Measurements from ENCODE around the gene NLRC3.
"Not testable (repeated sequence)": the region's sequence is repeated elsewhere in the genome, so short reads cannot be mapped to it uniquely, and the experiment has no call there.

NLRC3 gene

DNA sequence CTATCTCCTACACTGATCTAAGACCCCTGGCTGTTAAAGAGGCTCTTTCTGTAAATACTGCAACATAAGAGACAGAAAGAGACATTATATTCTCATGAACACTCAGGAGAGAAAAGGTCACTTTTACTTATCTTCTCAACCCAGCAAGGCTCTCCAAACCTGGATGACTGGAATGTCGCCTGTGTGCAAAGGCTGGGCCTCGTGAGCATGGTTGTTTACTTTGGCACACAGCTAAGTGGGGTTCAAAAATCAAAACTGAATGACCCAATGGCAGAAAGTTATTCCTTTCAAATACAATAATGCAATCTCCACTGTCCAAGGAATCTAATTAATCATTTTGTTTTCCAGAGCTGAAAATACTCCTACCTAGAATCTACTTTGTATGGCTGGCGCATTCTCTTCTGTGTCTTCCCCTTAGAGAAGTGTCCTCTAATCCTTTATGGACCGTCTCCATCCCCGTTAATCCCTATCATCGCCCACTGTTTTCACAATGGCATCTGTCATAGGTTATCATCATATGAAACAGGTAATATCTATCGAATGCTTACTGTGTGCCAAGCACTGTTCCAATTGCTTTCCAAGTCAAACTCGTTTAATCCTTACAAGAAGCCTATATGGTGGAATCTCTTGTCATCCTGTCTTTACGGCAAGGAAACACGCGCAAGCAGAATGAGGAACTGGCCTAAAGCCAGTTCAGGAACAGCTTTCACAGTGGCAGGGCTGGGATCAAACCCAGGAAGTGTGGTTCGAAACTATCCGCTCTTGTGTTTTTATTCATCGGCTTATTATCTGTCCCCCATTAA, 32.9 kb upstream of the NLRC3 start:
- no peak overlapping the region for H3K4me3 ChIP-seq (ENCODE audit: low read depth, low read length)
- H3K36me3 ChIP-seq (ENCODE audit: control insufficient read depth, insufficient read depth, low read length), result no peaks in the 10 kb centered on the region
- TF ChIP-seq, protein P1, sequence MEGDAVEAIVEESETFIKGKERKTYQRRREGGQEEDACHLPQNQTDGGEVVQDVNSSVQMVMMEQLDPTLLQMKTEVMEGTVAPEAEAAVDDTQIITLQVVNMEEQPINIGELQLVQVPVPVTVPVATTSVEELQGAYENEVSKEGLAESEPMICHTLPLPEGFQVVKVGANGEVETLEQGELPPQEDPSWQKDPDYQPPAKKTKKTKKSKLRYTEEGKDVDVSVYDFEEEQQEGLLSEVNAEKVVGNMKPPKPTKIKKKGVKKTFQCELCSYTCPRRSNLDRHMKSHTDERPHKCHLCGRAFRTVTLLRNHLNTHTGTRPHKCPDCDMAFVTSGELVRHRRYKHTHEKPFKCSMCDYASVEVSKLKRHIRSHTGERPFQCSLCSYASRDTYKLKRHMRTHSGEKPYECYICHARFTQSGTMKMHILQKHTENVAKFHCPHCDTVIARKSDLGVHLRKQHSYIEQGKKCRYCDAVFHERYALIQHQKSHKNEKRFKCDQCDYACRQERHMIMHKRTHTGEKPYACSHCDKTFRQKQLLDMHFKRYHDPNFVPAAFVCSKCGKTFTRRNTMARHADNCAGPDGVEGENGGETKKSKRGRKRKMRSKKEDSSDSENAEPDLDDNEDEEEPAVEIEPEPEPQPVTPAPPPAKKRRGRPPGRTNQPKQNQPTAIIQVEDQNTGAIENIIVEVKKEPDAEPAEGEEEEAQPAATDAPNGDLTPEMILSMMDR (IDR thresholded peaks at IDR 0.05), result no peak
- H2AFZ ChIP-seq, result no peak overlapping the region
- no peaks in the 10 kb centered on the region for H3K4me1 ChIP-seq
- H3K27ac ChIP-seq, result no peak overlapping the region
- no peaks in the 10 kb centered on the region for H3K9me3 ChIP-seq (ENCODE audit: control insufficient read depth, low read length)
- peaks cover 6% of the 10 kb centered on the region for H3K79me2 ChIP-seq
- H3K4me2 ChIP-seq (ENCODE audit: low read length), result peak overlapping the region; percentile 94
- H3K9ac ChIP-seq, result no peak overlapping the region
- no peaks in the 10 kb centered on the region for H3K27me3 ChIP-seq (ENCODE audit: control insufficient read depth, insufficient read depth, low read length)

DNA sequence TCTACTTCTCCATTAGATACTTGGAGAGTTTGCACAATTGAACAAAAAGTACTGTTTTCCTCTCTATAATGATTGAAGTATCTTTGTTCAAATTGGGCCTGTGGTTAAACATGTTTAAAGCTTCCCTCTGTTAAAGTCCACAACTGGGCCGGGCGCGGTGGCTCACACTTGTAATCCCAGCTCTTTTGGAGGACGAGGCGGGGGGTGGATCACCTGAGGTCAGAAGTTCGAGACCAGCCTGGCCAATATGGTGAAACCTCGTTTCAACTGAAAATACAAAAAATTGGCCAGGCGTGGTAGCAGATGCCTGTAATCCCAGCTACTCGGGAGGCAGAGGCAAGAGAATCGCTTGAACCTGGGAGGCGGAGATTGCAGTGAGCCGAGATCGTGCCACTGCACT, 31.8 kb upstream of the NLRC3 start:
- not testable (repeated sequence) for H3K79me2 ChIP-seq; H3K9ac ChIP-seq; H3K4me3 ChIP-seq (ENCODE audit: low read depth, low read length); H3K4me1 ChIP-seq; H3K27ac ChIP-seq; H3K4me2 ChIP-seq (ENCODE audit: low read length); H3K36me3 ChIP-seq (ENCODE audit: control insufficient read depth, insufficient read depth, low read length); H3K9me3 ChIP-seq (ENCODE audit: control insufficient read depth, low read length); H3K27me3 ChIP-seq (ENCODE audit: control insufficient read depth, insufficient read depth, low read length); H2AFZ ChIP-seq

DNA sequence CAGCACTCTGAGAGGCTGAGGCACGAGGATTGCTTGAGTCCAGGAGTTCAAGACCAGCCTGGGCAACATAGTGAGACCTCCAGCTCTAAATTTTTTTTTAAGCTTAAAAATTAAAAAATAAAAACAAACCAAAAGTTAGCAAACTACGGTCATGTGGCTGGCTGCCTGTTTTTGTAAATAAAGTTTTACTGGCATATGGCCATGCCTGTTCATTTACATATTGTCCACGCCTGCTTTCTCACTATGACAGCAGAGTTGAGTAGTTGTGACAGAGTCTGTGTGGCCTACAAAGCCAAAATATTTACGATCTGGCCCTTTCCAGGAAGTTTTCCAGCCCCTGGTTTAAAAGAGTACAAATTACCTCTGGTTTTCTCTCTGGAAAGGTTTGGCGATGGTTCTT, 30.9 kb upstream of the NLRC3 start:
- no peak overlapping the region for H3K4me2 ChIP-seq (ENCODE audit: low read length)
- no peaks in the 10 kb centered on the region for H3K27me3 ChIP-seq (ENCODE audit: control insufficient read depth, insufficient read depth, low read length)
- no peaks in the 10 kb centered on the region for H3K4me1 ChIP-seq
- no peak overlapping the region for H3K27ac ChIP-seq
- H3K9me3 ChIP-seq (ENCODE audit: control insufficient read depth, low read length), result no peaks in the 10 kb centered on the region
- peaks cover 6% of the 10 kb centered on the region for H3K79me2 ChIP-seq
- no peak overlapping the region for H3K9ac ChIP-seq
- H3K36me3 ChIP-seq (ENCODE audit: control insufficient read depth, insufficient read depth, low read length), result no peaks in the 10 kb centered on the region
- H3K4me3 ChIP-seq (ENCODE audit: low read depth, low read length), result no peak overlapping the region
- H2AFZ ChIP-seq, result no peak overlapping the region
- TF ChIP-seq, protein P1 (IDR thresholded peaks at IDR 0.05), result no peak

DNA sequence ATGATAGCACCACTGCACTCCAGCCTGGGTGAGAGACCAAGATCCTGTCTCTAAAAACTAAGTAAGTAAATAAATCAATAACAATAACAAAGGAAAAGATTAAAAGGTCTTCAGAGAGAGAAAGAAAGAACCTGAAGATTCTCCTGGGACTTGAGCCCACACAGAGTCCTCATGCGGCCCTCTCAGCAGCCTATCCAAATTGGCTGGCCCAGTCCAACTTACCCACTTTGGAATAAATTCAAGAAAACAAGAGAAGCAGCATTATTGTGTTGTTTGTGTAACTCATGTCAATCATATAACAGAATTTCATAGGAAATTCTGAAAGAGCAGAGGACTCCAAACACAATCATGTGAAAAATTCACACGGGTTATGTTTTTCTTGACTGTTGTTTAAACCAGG, 30.4 kb upstream of the NLRC3 start:
- no peak overlapping the region for H3K4me2 ChIP-seq (ENCODE audit: low read length)
- H3K36me3 ChIP-seq (ENCODE audit: control insufficient read depth, insufficient read depth, low read length), result no peaks in the 10 kb centered on the region
- no peaks in the 10 kb centered on the region for H3K9me3 ChIP-seq (ENCODE audit: control insufficient read depth, low read length)
- H3K4me1 ChIP-seq, result no peaks in the 10 kb centered on the region
- H2AFZ ChIP-seq, result no peak overlapping the region
- TF ChIP-seq, protein P1 (IDR thresholded peaks at IDR 0.05), result no peak
- no peaks in the 10 kb centered on the region for H3K27me3 ChIP-seq (ENCODE audit: control insufficient read depth, insufficient read depth, low read length)
- no peak overlapping the region for H3K9ac ChIP-seq
- H3K79me2 ChIP-seq, result peaks cover 6% of the 10 kb centered on the region
- H3K27ac ChIP-seq, result no peak overlapping the region
- no peak overlapping the region for H3K4me3 ChIP-seq (ENCODE audit: low read depth, low read length)

DNA sequence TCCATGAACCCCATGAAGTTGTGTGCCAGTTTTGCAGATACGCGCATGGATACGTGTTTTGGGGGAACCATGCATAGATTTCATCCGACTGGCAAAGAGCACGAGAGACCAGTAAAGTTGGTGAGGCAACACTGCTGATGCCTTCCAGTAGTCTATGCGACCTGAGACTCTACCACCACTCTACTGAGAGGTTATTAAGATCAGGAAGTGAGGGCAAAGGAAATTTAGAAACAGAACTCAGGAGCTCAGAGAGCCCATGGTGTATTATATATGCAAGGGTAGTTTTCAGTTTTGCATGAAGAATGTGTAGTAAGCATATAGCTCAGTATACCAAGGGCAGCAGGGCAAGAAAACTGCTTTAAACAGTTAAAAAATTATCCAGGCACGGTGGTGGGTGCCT, 30.0 kb upstream of the NLRC3 start:
- Histone ChIP-seq H3K9me3 (ENCODE audit: control insufficient read depth, low read length) (no peaks in the 10 kb centered on the region), H3K4me2 (ENCODE audit: low read length) (no peak overlapping the region), H3K4me1 (no peaks in the 10 kb centered on the region), H2AFZ (no peak overlapping the region), H3K79me2 (peaks cover 5% of the 10 kb centered on the region), H3K4me3 (ENCODE audit: low read depth, low read length) (no peak overlapping the region), H3K27ac (no peak overlapping the region), H3K36me3 (ENCODE audit: control insufficient read depth, insufficient read depth, low read length) (no peaks in the 10 kb centered on the region), H3K9ac (no peak overlapping the region), H3K27me3 (ENCODE audit: control insufficient read depth, insufficient read depth, low read length) (no peaks in the 10 kb centered on the region)
- TF ChIP-seq, protein P1 (IDR thresholded peaks at IDR 0.05), result no peak
